ENCODE measurements around the gene TNF.

The TNF gene

DNA sequence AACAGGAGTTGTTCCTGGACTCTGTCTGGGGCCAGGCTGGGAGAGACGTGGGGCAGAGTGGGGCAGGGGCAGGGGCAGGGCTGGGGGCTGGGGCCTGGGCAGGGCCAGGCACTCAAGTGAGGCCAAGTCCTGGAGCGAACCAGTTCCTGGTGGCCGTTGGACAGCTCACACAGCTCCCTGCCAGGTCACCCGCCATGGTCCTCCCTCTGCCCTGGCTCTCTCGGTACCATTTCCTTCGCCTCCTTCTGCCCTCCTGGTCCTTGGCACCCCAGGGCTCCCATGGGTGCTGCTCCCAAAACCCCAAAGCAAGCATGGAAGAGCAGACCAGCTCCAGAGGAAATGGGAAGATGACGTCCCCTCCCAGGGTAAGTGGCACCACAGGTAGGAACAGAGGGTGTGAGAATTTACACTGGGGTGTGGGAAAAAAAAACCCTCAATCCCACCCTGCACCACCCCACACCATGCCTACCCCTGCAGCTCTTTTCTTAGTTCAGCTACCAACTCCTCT lies 46.5 kb upstream of the TNF start, which contains the start of gene MCCD1:
Gene MCCD1 (plus strand): TSS at position 142 of the 508 bp plus-strand sequence. CDS start 53 bp downstream, at position 195.
- Histone ChIP-seq H3K36me3 (ENCODE audit: control insufficient read depth, low read length) (peaks cover 49% of the 10 kb centered on the region), H3K9me3 (ENCODE audit: control insufficient read depth, insufficient read depth, low read length) (no peaks in the 10 kb centered on the region), H3K79me2 (ENCODE audit: control insufficient read depth, low read length) (peaks cover 7% of the 10 kb centered on the region), H3K27me3 (ENCODE audit: control insufficient read depth, low read length) (no peaks in the 10 kb centered on the region), H4K20me1 (ENCODE audit: control insufficient read depth, insufficient read depth, low read depth, low read length) (peaks cover 14% of the 10 kb centered on the region; the same call in 1 of the 2 replicates), H3K4me2 (ENCODE audit: low read length) (no peak within 1 kb of the TSS), H3K9me2 (replicated peaks; ENCODE audit: control insufficient read depth, low read length) (no peaks in the 10 kb centered on the region), H3K4me1 (ENCODE audit: control insufficient read depth, low read length) (no peaks in the 10 kb centered on the region), H3F3A (ENCODE audit: control insufficient read depth, insufficient read depth) (peaks cover 48% of the 10 kb centered on the region), H3K4me3 (ENCODE audit: low read length) (no peak within 1 kb of the TSS), H3K27ac (ENCODE audit: low read depth, low read length) (no peak within 1 kb of the TSS)
- TF ChIP-seq EZH2phosphoT487 (IDR thresholded peaks at IDR 0.05; ENCODE audit: borderline replicate concordance, low read length) (no peak), CTCF (IDR thresholded peaks at IDR 0.05; ENCODE audit: low read depth, low read length, poor library complexity, severe bottlenecking) (no peak)

DNA sequence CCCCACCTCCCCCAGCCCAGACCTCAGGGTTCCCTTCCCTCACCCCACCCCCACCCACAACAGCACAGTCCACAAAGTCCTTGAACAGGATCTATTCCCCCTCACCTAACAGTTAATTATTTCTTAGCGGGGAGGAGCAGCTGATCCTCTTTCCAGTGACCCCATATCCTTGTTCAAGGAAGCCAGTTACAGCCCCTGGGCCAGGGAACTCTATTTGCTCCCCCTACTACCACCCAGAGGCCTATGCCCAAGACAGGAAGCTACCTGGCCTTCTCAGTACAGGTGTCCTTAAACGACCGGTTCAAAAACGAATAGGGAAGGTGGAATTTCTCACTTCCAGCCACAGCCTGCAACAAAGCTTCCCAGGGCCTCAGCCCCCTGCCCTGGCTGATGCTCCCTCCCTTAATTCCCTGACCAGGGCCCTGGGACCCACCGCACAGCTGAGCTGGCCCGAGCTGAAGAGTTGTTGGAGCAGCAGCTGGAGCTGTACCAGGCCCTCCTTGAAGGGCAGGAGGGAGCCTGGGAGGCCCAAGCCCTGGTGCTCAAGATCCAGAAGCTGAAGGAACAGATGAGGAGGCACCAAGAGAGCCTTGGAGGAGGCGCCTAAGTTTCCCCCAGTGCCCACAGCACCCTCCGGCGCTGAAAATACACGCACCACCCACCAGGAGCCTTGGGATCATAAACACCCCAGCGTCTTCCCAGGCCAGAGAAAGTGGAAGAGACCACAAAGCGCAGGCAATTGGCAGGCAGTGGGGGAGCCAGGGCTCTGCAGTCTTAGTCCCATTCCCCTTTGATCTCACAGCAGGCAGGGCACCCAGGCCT lies 45.8 kb upstream of the TNF start:
- Histone ChIP-seq H3K4me3 (ENCODE audit: low read length) (no peak overlapping the region), H3F3A (ENCODE audit: control insufficient read depth, insufficient read depth) (peaks cover 48% of the 10 kb centered on the region), H4K20me1 (ENCODE audit: control insufficient read depth, insufficient read depth, low read depth, low read length) (peaks cover 14% of the 10 kb centered on the region; the same call in 1 of the 2 replicates), H3K36me3 (ENCODE audit: control insufficient read depth, low read length) (peaks cover 56% of the 10 kb centered on the region), H3K4me2 (ENCODE audit: low read length) (no peak overlapping the region), H3K4me1 (ENCODE audit: control insufficient read depth, low read length) (no peaks in the 10 kb centered on the region), H3K9me2 (replicated peaks; ENCODE audit: control insufficient read depth, low read length) (no peaks in the 10 kb centered on the region), H3K27me3 (ENCODE audit: control insufficient read depth, low read length) (no peaks in the 10 kb centered on the region), H3K9me3 (ENCODE audit: control insufficient read depth, insufficient read depth, low read length) (no peaks in the 10 kb centered on the region), H3K79me2 (ENCODE audit: control insufficient read depth, low read length) (peaks cover 11% of the 10 kb centered on the region), H3K27ac (ENCODE audit: low read depth, low read length) (no peak overlapping the region)
- TF ChIP-seq CTCF (IDR thresholded peaks at IDR 0.05; ENCODE audit: low read depth, low read length, poor library complexity, severe bottlenecking) (no peak), EZH2phosphoT487 (IDR thresholded peaks at IDR 0.05; ENCODE audit: borderline replicate concordance, low read length) (no peak)

GRCh38 chr6:31530659-31531058 lies 44.7 kb upstream of the TNF start:
- peaks cover 23% of the 10 kb centered on the region for H4K20me1 ChIP-seq (ENCODE audit: control insufficient read depth, insufficient read depth, low read depth, low read length)
- H3K79me2 ChIP-seq (ENCODE audit: control insufficient read depth, low read length) = peaks cover 23% of the 10 kb centered on the region
- H3K4me3 ChIP-seq (ENCODE audit: low read length) = no peak overlapping the region
- H3F3A ChIP-seq (ENCODE audit: control insufficient read depth, insufficient read depth) = peaks cover 52% of the 10 kb centered on the region
- H3K9me3 ChIP-seq (ENCODE audit: control insufficient read depth, insufficient read depth, low read length) = no peaks in the 10 kb centered on the region
- no peaks in the 10 kb centered on the region for H3K4me1 ChIP-seq (ENCODE audit: control insufficient read depth, low read length)
- peaks cover 67% of the 10 kb centered on the region for H3K36me3 ChIP-seq (ENCODE audit: control insufficient read depth, low read length)
- H3K27me3 ChIP-seq (ENCODE audit: control insufficient read depth, low read length) = no peaks in the 10 kb centered on the region
- H3K4me2 ChIP-seq (ENCODE audit: low read length) = no peak overlapping the region
- no peaks in the 10 kb centered on the region for H3K9me2 ChIP-seq (replicated peaks; ENCODE audit: control insufficient read depth, low read length)
- no peak overlapping the region for H3K27ac ChIP-seq (ENCODE audit: low read depth, low read length)
- TF ChIP-seq EZH2phosphoT487 (IDR thresholded peaks at IDR 0.05; ENCODE audit: borderline replicate concordance, low read length) = no peak
- no peak for TF ChIP-seq CTCF (IDR thresholded peaks at IDR 0.05; ENCODE audit: low read depth, low read length, poor library complexity, severe bottlenecking)
